NCI-H510A treated with DMSO at 0.1 percent for 48 hours (cell line): ENCODE results near the gene ABHD4.
A peak's percentile ranks its signal among the peaks of the same experiment; 100 is the strongest.
"Not testable (repeated sequence)": the region's sequence is repeated elsewhere in the genome, so short reads cannot be mapped to it uniquely, and the experiment has no call there.

Experiments used
- DNase-seq: peaks from one replicate; lab custom pipeline; 2025; lab: John Stamatoyannopoulos, UW

ABHD4 gene

GRCh38 chr14:22561661-22562579, 36.2 kb upstream of the ABHD4 start:
- DNase-seq = no peak

- no peak for DNase-seq
These were observed 34.1 kb upstream of the ABHD4 start for GRCh38 chr14:22563987-22564386.

- no peak for DNase-seq
These were observed 33.6 kb upstream of the ABHD4 start for GRCh38 chr14:22564463-22564862.

GRCh38 chr14:22565391-22565945, 32.6 kb upstream of the ABHD4 start:
- DNase-seq = no peak

GRCh38 chr14:22566266-22566665, 31.8 kb upstream of the ABHD4 start:
- DNase-seq = not testable (repeated sequence)

GRCh38 chr14:22566845-22567244, 31.3 kb upstream of the ABHD4 start:
- DNase-seq = no peak

- peak; percentile 4 for DNase-seq
These were observed 30.7 kb upstream of the ABHD4 start for GRCh38 chr14:22567437-22567836.

- DNase-seq = no peak
These were observed 28.9 kb upstream of the ABHD4 start for GRCh38 chr14:22569106-22569736.

GRCh38 chr14:22569737-22570131, 28.4 kb upstream of the ABHD4 start:
- no peak for DNase-seq

GRCh38 chr14:22570132-22570949, 27.8 kb upstream of the ABHD4 start:
- peak; percentile 70 for DNase-seq

- no peak for DNase-seq
These were observed 25.5 kb upstream of the ABHD4 start for GRCh38 chr14:22572562-22573058.

- DNase-seq = no peak
These were observed 24.3 kb upstream of the ABHD4 start for GRCh38 chr14:22573804-22574203.

GRCh38 chr14:22577334-22577908, 20.7 kb upstream of the ABHD4 start:
- no peak for DNase-seq

- no peak for DNase-seq
These were observed 18.9 kb upstream of the ABHD4 start for GRCh38 chr14:22579236-22579635.

- DNase-seq = no peak
These were observed 18.2 kb upstream of the ABHD4 start for GRCh38 chr14:22579881-22580280.

- no peak for DNase-seq
These were observed 17.5 kb upstream of the ABHD4 start for GRCh38 chr14:22580625-22581024.

GRCh38 chr14:22583994-22584393, 14.1 kb upstream of the ABHD4 start:
- DNase-seq = no peak

GRCh38 chr14:22587247-22587646, 10.9 kb upstream of the ABHD4 start:
- no peak for DNase-seq

GRCh38 chr14:22587677-22588422, 10.2 kb upstream of the ABHD4 start:
- not testable (repeated sequence) for DNase-seq

- DNase-seq = no peak
These were observed 9.5 kb upstream of the ABHD4 start for GRCh38 chr14:22588526-22589095.
